ENCODE data around the gene KATNIP.

Gene KATNIP

GRCh38 chr16:27586711-27587110, 36.8 kb downstream of the KATNIP start:
- DNase-seq: no peak

- DNase-seq: no peak
Observed at GRCh38 chr16:27588057-27588456, 38.1 kb downstream of the KATNIP start.

GRCh38 chr16:27591837-27592236, 41.9 kb downstream of the KATNIP start:
- no peak for DNase-seq

- DNase-seq: no peak
Observed at GRCh38 chr16:27595475-27595874, 45.5 kb downstream of the KATNIP start.

GRCh38 chr16:27595993-27596392, 46.0 kb downstream of the KATNIP start:
- no peak for DNase-seq

GRCh38 chr16:27596411-27596810, 46.5 kb downstream of the KATNIP start:
- DNase-seq: no peak

- DNase-seq: no peak
Observed at GRCh38 chr16:27597361-27597760, 47.4 kb downstream of the KATNIP start.

GRCh38 chr16:27598220-27598619, 48.3 kb downstream of the KATNIP start:
- DNase-seq: no peak

- DNase-seq: no peak
Observed at GRCh38 chr16:27598931-27599565, 49.1 kb downstream of the KATNIP start.

- DNase-seq: no peak
Observed at GRCh38 chr16:27599606-27600005, 49.7 kb downstream of the KATNIP start.

Measured in hippocampal formation (tissue), 2 donors.